Activated naive CD4-positive, alpha-beta T cell treated with anti-CD3 and anti-CD28 coated beads for 36 hours (primary cell): ENCODE data around the gene MOB2. TPM values are rescaled to one million over a fixed set of nuclear protein-coding genes. Genes with fewer than 3 reads are reported as not detected.

Experiments
- CTCF ChIA-PET: fragments of 350-600 bp; sonication (Branson Sonifier 250); formaldehyde crosslinking; loops from one replicate; lab custom pipeline; 2021; ENCODE audit warnings: antibody characterized with exemption; lab: Charles Lee
- DNase-seq: peaks from one replicate; pipeline ENCODE4 v3.0.0-alpha.2; 2020
- H3K27ac Mint-ChIP-seq: one replicate; pipeline ENCODE4 v1.8.0; 2021; ENCODE audit warnings: mild to moderate bottlenecking, mixed read lengths
- H3K27me3 Mint-ChIP-seq: one replicate; pipeline ENCODE4 v1.8.0; 2021; ENCODE audit warnings: low read depth, mixed read lengths
- H3K36me3 Mint-ChIP-seq: one replicate; pipeline ENCODE4 v1.8.0; 2021; ENCODE audit warnings: low read depth, mixed read lengths
- H3K4me1 Mint-ChIP-seq: one replicate; pipeline ENCODE4 v1.8.0; 2021; ENCODE audit warnings: low read depth, mixed read lengths
- H3K4me3 Mint-ChIP-seq: one replicate; pipeline ENCODE4 v1.8.0; 2021; ENCODE audit warnings: mild to moderate bottlenecking, moderate library complexity, mixed read lengths
- H3K9me3 Mint-ChIP-seq: one replicate; pipeline ENCODE4 v1.8.0; 2021; ENCODE audit warnings: mixed read lengths
- intact Hi-C: fragments of 100-400 bp; cut with micrococcal nuclease; formaldehyde crosslinking; loops from one replicate; pipeline ENCODE4 v1.15.1; 2023
- total RNA-seq, 2 experiments: library from RNA; stranded (reverse); gene quantifications; one replicate each; pipeline ENCODE4 v1.2.3, GENCODE V29; 2021

MOB2 gene
- total RNA-seq, 2 experiments from 2014 or later, result 12.4 to 14.1 TPM

GRCh38 chr11:1460986-1461825 lies 25.4 kb downstream of the MOB2 start:
- intact Hi-C loops, result no loop called here
- Mint-ChIP-seq H3K27ac (no peak overlapping the region), H3K4me1 (no peaks in the 10 kb centered on the region), H3K4me3 (no peak overlapping the region), H3K36me3 (peaks cover 7% of the 10 kb centered on the region), H3K27me3 (no peaks in the 10 kb centered on the region), H3K9me3 (no peaks in the 10 kb centered on the region)
- CTCF ChIA-PET, result no interaction called here
- no peak for DNase-seq

- Mint-ChIP-seq H3K9me3 (no peaks in the 10 kb centered on the region), H3K4me3 (no peak overlapping the region), H3K27me3 (no peaks in the 10 kb centered on the region), H3K4me1 (no peaks in the 10 kb centered on the region), H3K36me3 (peaks cover 3% of the 10 kb centered on the region), H3K27ac (no peak overlapping the region)
- intact Hi-C loops, result no loop called here
- no peak for DNase-seq
- CTCF ChIA-PET, result no interaction called here
Measured at GRCh38 chr11:1460396-1460985, 26.1 kb downstream of the MOB2 start.

GRCh38 chr11:1459764-1460395 lies 26.7 kb downstream of the MOB2 start:
- no peaks in the 10 kb centered on the region for H3K27me3 Mint-ChIP-seq
- no peak overlapping the region for H3K4me3 Mint-ChIP-seq
- no peaks in the 10 kb centered on the region for H3K4me1 Mint-ChIP-seq
- intact Hi-C loops, result no loop called here
- DNase-seq, result no peak
- H3K9me3 Mint-ChIP-seq, result no peaks in the 10 kb centered on the region
- H3K27ac Mint-ChIP-seq, result no peak overlapping the region
- H3K36me3 Mint-ChIP-seq, result no peaks in the 10 kb centered on the region
- CTCF ChIA-PET, result no interaction called here

GRCh38 chr11:1459219-1459575 lies 27.4 kb downstream of the MOB2 start:
- no peak overlapping the region for H3K4me3 Mint-ChIP-seq
- DNase-seq, result no peak
- CTCF ChIA-PET, result no interaction called here
- H3K27ac Mint-ChIP-seq, result no peak overlapping the region
- H3K4me1 Mint-ChIP-seq, result no peaks in the 10 kb centered on the region
- no peaks in the 10 kb centered on the region for H3K9me3 Mint-ChIP-seq
- intact Hi-C loops, result no loop called here
- no peaks in the 10 kb centered on the region for H3K36me3 Mint-ChIP-seq
- no peaks in the 10 kb centered on the region for H3K27me3 Mint-ChIP-seq

GRCh38 chr11:1458340-1459218 lies 28.0 kb downstream of the MOB2 start:
- DNase-seq, result no peak
- no peak overlapping the region for H3K4me3 Mint-ChIP-seq

GRCh38 chr11:1457856-1458255 lies 28.7 kb downstream of the MOB2 start:
- no peak for DNase-seq
- CTCF ChIA-PET, result interaction anchor here (0.6 to 0.7 kb wide), 2 partner anchors 64 to 117 kb away, joined by 3 to 7 read pairs; no protein-coding TSS in a partner anchor
- no peaks in the 10 kb centered on the region for H3K4me1 Mint-ChIP-seq
- no peak overlapping the region for H3K27ac Mint-ChIP-seq
- no peaks in the 10 kb centered on the region for H3K27me3 Mint-ChIP-seq
- H3K9me3 Mint-ChIP-seq, result no peaks in the 10 kb centered on the region
- H3K4me3 Mint-ChIP-seq, result no peak overlapping the region
- intact Hi-C loops, result no loop called here
- no peaks in the 10 kb centered on the region for H3K36me3 Mint-ChIP-seq

More at GRCh38 chr11:1458340-1459218, 28.0 kb downstream of the MOB2 start:
- intact Hi-C loops, result no loop called here
- no peak overlapping the region for H3K27ac Mint-ChIP-seq
- H3K9me3 Mint-ChIP-seq, result no peaks in the 10 kb centered on the region
- CTCF ChIA-PET, result interaction anchor here (0.6 to 0.7 kb wide), 2 partner anchors 63 to 116 kb away, joined by 3 to 7 read pairs; no protein-coding TSS in a partner anchor
- no peaks in the 10 kb centered on the region for H3K36me3 Mint-ChIP-seq
- no peaks in the 10 kb centered on the region for H3K4me1 Mint-ChIP-seq
- no peaks in the 10 kb centered on the region for H3K27me3 Mint-ChIP-seq

GRCh38 chr11:1457326-1457680 lies 29.3 kb downstream of the MOB2 start:
- Mint-ChIP-seq H3K36me3 (no peaks in the 10 kb centered on the region), H3K4me3 (no peak overlapping the region), H3K9me3 (no peaks in the 10 kb centered on the region), H3K27me3 (no peaks in the 10 kb centered on the region), H3K27ac (no peak overlapping the region), H3K4me1 (no peaks in the 10 kb centered on the region)
- DNase-seq, result no peak
- CTCF ChIA-PET, result interaction anchor here (1.1 kb wide), 1 partner anchor 58 kb away, joined by 3 read pairs; no protein-coding TSS in a partner anchor
- intact Hi-C loops, result no loop called here

GRCh38 chr11:1456596-1457325 lies 29.8 kb downstream of the MOB2 start:
- no peaks in the 10 kb centered on the region for H3K4me1 Mint-ChIP-seq
- DNase-seq, result no peak
- intact Hi-C loops, result no loop called here
- H3K4me3 Mint-ChIP-seq, result no peak overlapping the region
- no peaks in the 10 kb centered on the region for H3K9me3 Mint-ChIP-seq
- H3K27me3 Mint-ChIP-seq, result no peaks in the 10 kb centered on the region
- H3K36me3 Mint-ChIP-seq, result no peaks in the 10 kb centered on the region
- CTCF ChIA-PET, result interaction anchor here (1.1 kb wide), 1 partner anchor 59 kb away, joined by 3 read pairs; no protein-coding TSS in a partner anchor
- no peak overlapping the region for H3K27ac Mint-ChIP-seq

GRCh38 chr11:1456176-1456575 lies 30.4 kb downstream of the MOB2 start:
- H3K4me3 Mint-ChIP-seq, result no peak overlapping the region
- no peak overlapping the region for H3K27ac Mint-ChIP-seq
- DNase-seq, result no peak
- no peaks in the 10 kb centered on the region for H3K4me1 Mint-ChIP-seq
- H3K27me3 Mint-ChIP-seq, result no peaks in the 10 kb centered on the region
- no peaks in the 10 kb centered on the region for H3K36me3 Mint-ChIP-seq
- CTCF ChIA-PET, result interaction anchor here (1.1 to 1.2 kb wide), 2 partner anchors 58 to 59 kb away, joined by 3 read pairs; no protein-coding TSS in a partner anchor
- H3K9me3 Mint-ChIP-seq, result no peaks in the 10 kb centered on the region
- intact Hi-C loops, result no loop called here

- intact Hi-C loops, result no loop called here
- no peak overlapping the region for H3K27ac Mint-ChIP-seq
- no peak overlapping the region for H3K4me3 Mint-ChIP-seq
- CTCF ChIA-PET, result interaction anchor here (1.2 kb wide), 1 partner anchor 58 kb away, joined by 3 read pairs; no protein-coding TSS in a partner anchor
- no peaks in the 10 kb centered on the region for H3K27me3 Mint-ChIP-seq
- H3K4me1 Mint-ChIP-seq, result no peaks in the 10 kb centered on the region
- H3K36me3 Mint-ChIP-seq, result no peaks in the 10 kb centered on the region
- no peaks in the 10 kb centered on the region for H3K9me3 Mint-ChIP-seq
- no peak for DNase-seq
Measured at GRCh38 chr11:1455763-1456060, 30.9 kb downstream of the MOB2 start.

GRCh38 chr11:1455032-1455762 lies 31.4 kb downstream of the MOB2 start:
- Mint-ChIP-seq H3K27me3 (no peaks in the 10 kb centered on the region), H3K4me3 (no peak overlapping the region), H3K4me1 (no peaks in the 10 kb centered on the region), H3K9me3 (no peaks in the 10 kb centered on the region), H3K27ac (no peak overlapping the region), H3K36me3 (no peaks in the 10 kb centered on the region)
- no peak for DNase-seq
- intact Hi-C loops, result no loop called here
- CTCF ChIA-PET, result interaction anchor here (1.2 kb wide), 1 partner anchor 59 kb away, joined by 3 read pairs; no protein-coding TSS in a partner anchor
